K562 (cell line): ENCODE measurements around the gene SMCO3. TPM values are rescaled to one million over a fixed set of nuclear protein-coding genes. Genes with fewer than 3 reads are reported as not detected.
A peak's percentile ranks its signal among the peaks of the same experiment; 100 is the strongest.

Experiments used
- BDP1 ChIP-seq: IDR thresholded peaks from 3 replicates; pipeline ENCODE4 v1.6.1; 2011; ENCODE audit not compliant: insufficient read length, insufficient read depth
- HBP1 ChIP-seq: fragments of 450-650 bp; formaldehyde crosslinking; IDR thresholded peaks from 2 replicates; pipeline ENCODE4 v1.4.0; 2022; ENCODE audit warnings: missing genetic modification characterization
- SMC3 ChIP-seq: conservative IDR thresholded peaks from 2 replicates; pipeline ENCODE4 v1.6.1; 2011; ENCODE audit warnings: low read depth, low read length, improper control_type of control experiment; ENCODE audit not compliant: insufficient read depth
- polyA plus RNA-seq, 8 experiments: library from polyadenylated mRNA; depleted of rRNA in 4 of 8; stranded (reverse) in 5 of 8; unstranded in 3 of 8; fragments of >200 nt; fragmentation: Nextera tagmentation in 2 of 8; fragmentation: Illumina TruSeq in 1 of 8; extraction: Ambion mirVana in 2 of 8; extraction: Trizol in 1 of 8; gene quantifications; 2 replicates each; pipeline versions ENCODE4 v1.2.1 to v1.2.3, GENCODE V29; 2011 to 2014; ENCODE audit warnings: inconsistent platforms in 1 of 8, missing spikeins in 1 of 8
- total RNA-seq, 7 experiments: library from RNA; depleted of rRNA in 6 of 7; stranded (reverse); fragments of >200 nt in 6 of 7; fragmentation: Illumina TruSeq in 2 of 7; extraction: Trizol in 2 of 7; gene quantifications; 2 replicates each; pipeline versions ENCODE4 v1.2.1 to v1.2.3, GENCODE V29; 2011 to 2021; ENCODE audit warnings: low replicate concordance in 1 of 7
- TF ChIP-seq, protein P1 (sequence below), 2 experiments: fragments of 450-650 bp; formaldehyde crosslinking in 1 of 2; IDR thresholded peaks; 2 replicates each; pipeline versions ENCODE4 v1.4.0 to v1.6.1; 2014 to 2020; ENCODE audit warnings: mild to moderate bottlenecking in 2 of 2, borderline replicate concordance in 1 of 2, low read depth in 1 of 2

SMCO3 gene
- total and polyA plus RNA-seq, 9 of the 15 experiments (the other 6 are each of a cell fraction or from before 2014, with no cell fraction given): 0.10 to 0.14 TPM; not detected in 7

GRCh38 chr12:14845350-14845750, 31.4 kb upstream of the SMCO3 start (continued):
- TF ChIP-seq, protein P1, sequence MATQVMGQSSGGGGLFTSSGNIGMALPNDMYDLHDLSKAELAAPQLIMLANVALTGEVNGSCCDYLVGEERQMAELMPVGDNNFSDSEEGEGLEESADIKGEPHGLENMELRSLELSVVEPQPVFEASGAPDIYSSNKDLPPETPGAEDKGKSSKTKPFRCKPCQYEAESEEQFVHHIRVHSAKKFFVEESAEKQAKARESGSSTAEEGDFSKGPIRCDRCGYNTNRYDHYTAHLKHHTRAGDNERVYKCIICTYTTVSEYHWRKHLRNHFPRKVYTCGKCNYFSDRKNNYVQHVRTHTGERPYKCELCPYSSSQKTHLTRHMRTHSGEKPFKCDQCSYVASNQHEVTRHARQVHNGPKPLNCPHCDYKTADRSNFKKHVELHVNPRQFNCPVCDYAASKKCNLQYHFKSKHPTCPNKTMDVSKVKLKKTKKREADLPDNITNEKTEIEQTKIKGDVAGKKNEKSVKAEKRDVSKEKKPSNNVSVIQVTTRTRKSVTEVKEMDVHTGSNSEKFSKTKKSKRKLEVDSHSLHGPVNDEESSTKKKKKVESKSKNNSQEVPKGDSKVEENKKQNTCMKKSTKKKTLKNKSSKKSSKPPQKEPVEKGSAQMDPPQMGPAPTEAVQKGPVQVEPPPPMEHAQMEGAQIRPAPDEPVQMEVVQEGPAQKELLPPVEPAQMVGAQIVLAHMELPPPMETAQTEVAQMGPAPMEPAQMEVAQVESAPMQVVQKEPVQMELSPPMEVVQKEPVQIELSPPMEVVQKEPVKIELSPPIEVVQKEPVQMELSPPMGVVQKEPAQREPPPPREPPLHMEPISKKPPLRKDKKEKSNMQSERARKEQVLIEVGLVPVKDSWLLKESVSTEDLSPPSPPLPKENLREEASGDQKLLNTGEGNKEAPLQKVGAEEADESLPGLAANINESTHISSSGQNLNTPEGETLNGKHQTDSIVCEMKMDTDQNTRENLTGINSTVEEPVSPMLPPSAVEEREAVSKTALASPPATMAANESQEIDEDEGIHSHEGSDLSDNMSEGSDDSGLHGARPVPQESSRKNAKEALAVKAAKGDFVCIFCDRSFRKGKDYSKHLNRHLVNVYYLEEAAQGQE (IDR thresholded peaks at IDR 0.05; ENCODE audit: borderline replicate concordance): peak; percentile 34; the same call in 1 of the 2 replicates
- TF ChIP-seq, protein P1 (CRISPR knock-in tag; IDR thresholded peaks at IDR 0.05; ENCODE audit: low read depth): no peak
- no peak for TF ChIP-seq BDP1
- 0 out of 2 replicates have a peak, but pooled peaks have one; percentile 11 for TF ChIP-seq SMC3
- 0 out of 2 replicates have a peak, but pooled peaks have one; percentile 53 for TF ChIP-seq HBP1
